Spleen (tissue), 7 donors: Measurements from ENCODE around the gene TTYH1.
A peak's percentile ranks its signal among the peaks of the same experiment; 100 is the strongest.

Experiments used
- POLR2A ChIP-seq, 3 donors: fragments of 450-650 bp; IDR thresholded peaks; one replicate each; pipeline ENCODE4 v1.5.1; 2017; ENCODE audit warnings: antibody characterized with exemption in 3 of 3, mild to moderate bottlenecking in 1 of 3
- POLR2AphosphoS5 ChIP-seq, 3 donors: sonication (generic); formaldehyde crosslinking; IDR thresholded peaks; one replicate each; pipeline ENCODE4 v1.5.1; 2017; ENCODE audit warnings: antibody characterized with exemption in 3 of 3
- TF ChIP-seq, protein P1 (sequence below), 11 experiments: fragments of 200-600 bp in 7 of 11; fragments of 450-650 bp in 4 of 11; sonication (generic) in 4 of 11; IDR thresholded peaks in 8 of 11; conservative IDR thresholded peaks in 3 of 11; 1 replicate in 7 of 11; 2 replicates in 4 of 11; pipeline versions ENCODE4 v1.4.0 to v1.8.0; 2016 to 2021; ENCODE audit warnings: antibody characterized with exemption in 11 of 11, inconsistent platforms in 4 of 11, mild to moderate bottlenecking in 1 of 11
- donor health status: DM: no; HTN: no; CAD: no; lungs with moderate emphysema.
- donor health status: DM: no; HTN: no; CAD: no.
- donor health status: DM: no; HTN: no; CAD: no.

DNA sequence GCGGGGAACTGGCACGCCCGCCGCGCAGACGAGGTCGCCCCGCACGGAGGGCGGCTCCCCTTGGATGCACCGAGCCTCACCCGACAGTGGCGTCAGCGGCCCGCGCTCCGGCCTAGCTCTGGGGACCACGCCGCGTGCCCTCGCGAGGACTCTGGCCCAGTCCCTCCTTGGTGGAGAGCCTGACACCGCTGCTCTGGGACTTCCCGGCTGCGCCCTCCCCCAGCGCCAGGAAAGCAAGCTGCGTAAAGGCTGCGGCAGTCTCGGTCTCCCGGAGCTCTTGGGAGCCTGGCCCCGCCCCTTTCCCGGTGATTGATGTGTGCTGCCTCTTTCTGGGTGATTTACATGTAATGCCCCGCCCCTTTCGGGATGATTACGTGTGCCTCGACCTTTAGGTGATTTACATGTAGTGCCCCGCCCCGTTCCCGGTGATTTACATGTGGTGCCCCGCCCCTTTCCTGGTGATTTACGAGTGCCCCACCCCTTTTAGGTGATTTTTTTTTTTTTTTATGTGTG, 48.3 kb downstream of the TTYH1 start, which contains the start of gene LENG9:
- TF ChIP-seq, protein P1, sequence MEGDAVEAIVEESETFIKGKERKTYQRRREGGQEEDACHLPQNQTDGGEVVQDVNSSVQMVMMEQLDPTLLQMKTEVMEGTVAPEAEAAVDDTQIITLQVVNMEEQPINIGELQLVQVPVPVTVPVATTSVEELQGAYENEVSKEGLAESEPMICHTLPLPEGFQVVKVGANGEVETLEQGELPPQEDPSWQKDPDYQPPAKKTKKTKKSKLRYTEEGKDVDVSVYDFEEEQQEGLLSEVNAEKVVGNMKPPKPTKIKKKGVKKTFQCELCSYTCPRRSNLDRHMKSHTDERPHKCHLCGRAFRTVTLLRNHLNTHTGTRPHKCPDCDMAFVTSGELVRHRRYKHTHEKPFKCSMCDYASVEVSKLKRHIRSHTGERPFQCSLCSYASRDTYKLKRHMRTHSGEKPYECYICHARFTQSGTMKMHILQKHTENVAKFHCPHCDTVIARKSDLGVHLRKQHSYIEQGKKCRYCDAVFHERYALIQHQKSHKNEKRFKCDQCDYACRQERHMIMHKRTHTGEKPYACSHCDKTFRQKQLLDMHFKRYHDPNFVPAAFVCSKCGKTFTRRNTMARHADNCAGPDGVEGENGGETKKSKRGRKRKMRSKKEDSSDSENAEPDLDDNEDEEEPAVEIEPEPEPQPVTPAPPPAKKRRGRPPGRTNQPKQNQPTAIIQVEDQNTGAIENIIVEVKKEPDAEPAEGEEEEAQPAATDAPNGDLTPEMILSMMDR (IDR thresholded peaks at IDR 0.05 in 8 of 11, conservative IDR thresholded peaks at IDR 0.05 in 3 of 11): no peak
- TF ChIP-seq POLR2A (IDR thresholded peaks at IDR 0.05): peak in 2 of 3 donors; percentile 38 to 57
- TF ChIP-seq POLR2AphosphoS5 (IDR thresholded peaks at IDR 0.05): peak; percentile 93 to 94 (median 93)
